T-cell (primary cell): ENCODE data around the gene COTL1. TPM values are rescaled to one million over a fixed set of nuclear protein-coding genes. Genes with fewer than 3 reads are reported as not detected.

Experiments
- ATAC-seq, 4 experiments: fragments of 200-7000 bp in 3 of 4; fragments of 150-1000 bp in 1 of 4; cut with Tn5 transposase; replicated peaks in 1 of 4; 1 replicate in 3 of 4; 2 replicates in 1 of 4; pipeline ENCODE4 v1.10.0; 2021; ENCODE audit warnings: moderate library complexity in 3 of 4, mild to moderate bottlenecking in 2 of 4, moderate number of reproducible peaks in 1 of 4
- CTCF ChIA-PET, 2 donors: fragments of 300-600 bp; sonication (Branson Sonifier 250); formaldehyde crosslinking; loops; one replicate each; lab custom pipeline; 2022; ENCODE audit warnings: antibody characterized with exemption in 2 of 2; lab: Charles Lee
- POLR2A ChIA-PET, 2 donors: fragments of 300-600 bp; sonication (Branson Sonifier 250); formaldehyde crosslinking; loops; one replicate each; lab custom pipeline; 2022; ENCODE audit warnings: antibody characterized with exemption in 2 of 2; lab: Charles Lee
- DNase-seq, 35 experiments: peaks; one replicate each; pipeline versions ENCODE4 v3.0.0 to v3.0.0-alpha.2; 2013 to 2023
- H3K27ac ChIP-seq: one replicate; pipeline ENCODE4 v1.5.1; 2013; ENCODE audit warnings: low read length
- H3K27me3 ChIP-seq, 2 experiments: replicated peaks in 1 of 2; 1 replicate in 1 of 2; 2 replicates in 1 of 2; pipeline versions ENCODE4 v1.6.1 to v1.7.0; 2013; ENCODE audit warnings: low read length in 1 of 2, mixed read lengths in 1 of 2; ENCODE audit not compliant: control insufficient read depth in 2 of 2, insufficient read depth in 2 of 2; ENCODE audit errors: extremely low read depth in 1 of 2
- H3K36me3 ChIP-seq, 2 donors: 1 replicate in 1 of 2; 2 replicates in 1 of 2; pipeline versions ENCODE4 v1.6.1 to v1.7.0; 2013; ENCODE audit warnings: low read length in 1 of 2; ENCODE audit not compliant: control insufficient read depth in 2 of 2, insufficient read depth in 1 of 2; ENCODE audit errors: extremely low read depth in 1 of 2
- H3K4me1 ChIP-seq, 2 experiments: 1 replicate in 1 of 2; 2 replicates in 1 of 2; pipeline versions ENCODE4 v1.6.1 to v1.7.0; 2013; ENCODE audit warnings: low read length in 2 of 2, mixed read lengths in 1 of 2; ENCODE audit not compliant: insufficient read depth in 2 of 2, control insufficient read depth in 1 of 2; ENCODE audit errors: extremely low read depth in 1 of 2
- H3K4me3 ChIP-seq, 2 donors: 1 replicate in 1 of 2; 2 replicates in 1 of 2; pipeline versions ENCODE4 v1.5.1 to v1.7.0; 2013; ENCODE audit warnings: mild to moderate bottlenecking in 2 of 2, low read length in 1 of 2, moderate library complexity in 1 of 2; ENCODE audit not compliant: control insufficient read depth in 1 of 2; ENCODE audit errors: extremely low read depth in 1 of 2
- H3K9me3 ChIP-seq: 2 replicates; pipeline ENCODE4 v1.7.0; 2013
- H3K27ac Mint-ChIP-seq, 2 donors: one replicate each; pipeline ENCODE4 v1.8.0; 2020 to 2021; ENCODE audit warnings: mild to moderate bottlenecking in 2 of 2, mixed read lengths in 2 of 2
- H3K27me3 Mint-ChIP-seq, 2 donors: one replicate each; pipeline ENCODE4 v1.8.0; 2021 to 2022; ENCODE audit warnings: mixed read lengths in 2 of 2
- H3K36me3 Mint-ChIP-seq: one replicate; pipeline ENCODE4 v1.8.0; 2021; ENCODE audit warnings: mixed read lengths
- H3K4me1 Mint-ChIP-seq, 3 donors: one replicate each; pipeline ENCODE4 v1.8.0; 2020 to 2022; ENCODE audit warnings: mixed read lengths in 3 of 3, mild to moderate bottlenecking in 1 of 3
- H3K4me3 Mint-ChIP-seq, 3 donors: one replicate each; pipeline ENCODE4 v1.8.0; 2020 to 2022; ENCODE audit warnings: mild to moderate bottlenecking in 3 of 3, mixed read lengths in 3 of 3, moderate library complexity in 3 of 3
- H3K9me3 Mint-ChIP-seq, 3 donors: one replicate each; pipeline ENCODE4 v1.8.0; 2020 to 2022; ENCODE audit warnings: mixed read lengths in 3 of 3
- WGBS: methylation state at CpG from one replicate; pipeline ENCODE4 v1.1.5; 2013; ENCODE audit warnings: missing lambda C conversion rate; ENCODE audit not compliant: insufficient coverage; 5-methylcytosine and 5-hydroxymethylcytosine counted together
- total RNA-seq, 35 experiments: library from RNA in 6 of 35; stranded (reverse) in 6 of 35; fragments of 120-200 nt in 1 of 35; gene quantifications; one replicate each; pipeline versions ENCODE4 v1.2.1 to v1.2.4 and lab custom pipeline; 2013 to 2026

Gene COTL1
- total RNA-seq, 5 donors from 2014 or later (not counting 1 experiment from before 2014, with no cell fraction given), result 205 to 265 (median 221) TPM

- 88% methylated on average over 5 of the region's 7 CpGs for WGBS
- Mint-ChIP-seq H3K27me3 (no peaks in the 10 kb centered on the region), H3K4me3 (no peak overlapping the region), H3K9me3 (peaks cover 0 to 2% (median 0%) of the 10 kb centered on the region in 3 donors), H3K4me1 (peaks cover 55 to 61% (median 57%) of the 10 kb centered on the region in 3 donors), H3K27ac (peak overlapping the region; percentile 46 to 85), H3K36me3 (peaks cover 20% of the 10 kb centered on the region)
- Histone ChIP-seq H3K4me3 (no peak overlapping the region), H3K9me3 (no peaks in the 10 kb centered on the region), H3K27ac (no peak overlapping the region), H3K4me1 (peaks cover 2 to 70% of the 10 kb centered on the region in 2 experiments), H3K27me3 (no peaks in the 10 kb centered on the region), H3K36me3 (peaks cover 13 to 43% of the 10 kb centered on the region in 2 donors)
- ChIA-PET POLR2A (no interaction called here), CTCF (no interaction called here)
- ATAC-seq (no peak), DNase-seq (no peak)
Measured at GRCh38 chr16:84575914-84576313, 42.0 kb downstream of the COTL1 start.

DNA sequence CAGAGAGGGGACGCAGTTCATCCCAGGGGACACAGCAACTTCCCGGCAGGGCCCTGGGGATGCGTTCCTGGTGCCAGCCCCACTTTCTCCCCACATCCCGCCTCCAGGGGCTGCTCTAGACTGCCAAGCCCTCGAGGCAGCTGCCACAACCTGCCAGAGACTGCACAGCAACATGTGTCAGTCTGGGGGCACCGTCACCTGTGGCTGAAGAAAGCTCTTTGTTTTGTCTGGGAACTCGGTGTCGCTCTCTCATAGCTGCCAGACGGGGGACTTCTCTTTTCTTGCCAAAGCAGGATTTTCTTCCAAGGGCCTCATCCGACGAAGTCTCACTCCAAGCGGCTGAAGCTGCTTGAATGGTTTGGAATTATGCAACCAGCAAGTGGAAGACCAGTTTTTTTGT is 43.7 kb downstream of the COTL1 start:
- 88% methylated on average over 12 of the region's 12 CpGs for WGBS
- H3K27ac Mint-ChIP-seq, result no peak overlapping the region
- H3K4me3 Mint-ChIP-seq, result no peak overlapping the region
- H3K27me3 Mint-ChIP-seq, result no peaks in the 10 kb centered on the region
- peaks cover 34% of the 10 kb centered on the region for H3K36me3 Mint-ChIP-seq
- Histone ChIP-seq H3K9me3 (no peaks in the 10 kb centered on the region), H3K27me3 (no peaks in the 10 kb centered on the region), H3K4me1 (peaks cover 2 to 61% of the 10 kb centered on the region in 2 experiments), H3K36me3 (peaks cover 13 to 34% of the 10 kb centered on the region in 2 donors), H3K4me3 (no peak overlapping the region), H3K27ac (no peak overlapping the region)
- peaks cover 47 to 62% (median 50%) of the 10 kb centered on the region in 3 donors for H3K4me1 Mint-ChIP-seq
- no peak for DNase-seq
- peaks cover 5 to 9% (median 7%) of the 10 kb centered on the region in 3 donors for H3K9me3 Mint-ChIP-seq
- ATAC-seq, result no peak
- ChIA-PET POLR2A (no interaction called here), CTCF (no interaction called here)

DNA sequence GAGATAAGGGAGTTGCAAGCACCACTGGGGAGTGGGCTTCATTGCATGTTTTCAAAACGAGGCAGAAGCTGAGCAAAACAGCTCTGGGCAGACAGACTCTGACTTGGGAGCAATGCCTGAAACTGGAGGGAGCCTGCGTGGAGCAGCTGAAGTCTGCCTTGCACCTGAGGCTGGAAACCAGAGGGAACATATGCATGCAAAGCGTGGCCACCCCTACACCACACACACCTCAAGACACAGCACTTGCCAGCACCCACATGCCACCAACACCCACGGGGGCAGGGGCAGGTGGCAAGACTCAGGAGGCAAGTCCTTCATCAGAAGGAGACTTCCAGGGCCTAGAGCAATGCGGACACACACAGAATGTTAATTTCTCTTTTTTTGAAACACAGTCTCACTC is 45.8 kb downstream of the COTL1 start:
- peaks cover 39 to 54% (median 39%) of the 10 kb centered on the region in 3 donors for H3K4me1 Mint-ChIP-seq
- 53% methylated on average over 5 of the region's 5 CpGs for WGBS

DNA sequence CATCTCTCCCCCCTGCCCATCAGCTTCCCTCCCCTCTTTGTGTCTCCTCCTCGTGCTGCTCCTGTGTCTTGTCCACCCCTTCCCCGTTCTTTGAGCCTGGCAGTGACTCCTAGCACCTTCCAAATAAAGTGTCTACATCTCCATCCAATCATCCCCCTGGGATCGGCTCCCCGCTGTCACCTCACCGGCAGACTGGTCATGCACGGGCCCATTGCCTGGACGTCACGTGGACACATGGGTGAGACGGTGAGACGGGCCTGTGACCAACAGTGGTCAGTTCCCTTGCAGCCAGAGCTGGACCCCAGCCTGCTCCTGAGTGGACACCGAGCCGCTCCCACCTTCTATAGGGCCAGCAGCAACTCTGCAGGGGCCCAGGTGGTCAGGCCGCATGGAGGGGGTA is 46.4 kb downstream of the COTL1 start:
- Mint-ChIP-seq H3K27me3 (no peaks in the 10 kb centered on the region), H3K36me3 (peaks cover 51% of the 10 kb centered on the region), H3K27ac (peak overlapping the region in 1 of 2 donors; percentile 36), H3K4me1 (peaks cover 33 to 48% (median 35%) of the 10 kb centered on the region in 3 donors), H3K9me3 (peaks cover 5 to 9% (median 7%) of the 10 kb centered on the region in 3 donors), H3K4me3 (no peak overlapping the region)
- Histone ChIP-seq H3K4me1 (peaks cover 0 to 50% of the 10 kb centered on the region in 2 experiments), H3K4me3 (no peak overlapping the region), H3K9me3 (no peaks in the 10 kb centered on the region), H3K27ac (no peak overlapping the region), H3K27me3 (no peaks in the 10 kb centered on the region), H3K36me3 (peaks cover 18 to 45% of the 10 kb centered on the region in 2 donors)
- 98% methylated on average over 13 of the region's 13 CpGs for WGBS
- ATAC-seq (no peak), DNase-seq (no peak)
- POLR2A ChIA-PET, result no interaction called here
- CTCF ChIA-PET, result no interaction called here

More for the DNA sequence above, 45.8 kb downstream of the COTL1 start:
- Histone ChIP-seq H3K27ac (no peak overlapping the region), H3K4me3 (no peak overlapping the region), H3K27me3 (no peaks in the 10 kb centered on the region), H3K9me3 (no peaks in the 10 kb centered on the region), H3K36me3 (peaks cover 13 to 41% of the 10 kb centered on the region in 2 donors), H3K4me1 (peaks cover 0 to 56% of the 10 kb centered on the region in 2 experiments)
- H3K36me3 Mint-ChIP-seq, result peaks cover 46% of the 10 kb centered on the region
- DNase-seq (peak in 1 of 35 experiments; percentile 26), ATAC-seq (no peak)
- POLR2A ChIA-PET, result interaction anchor here in 1 of 2 donors (0.7 kb wide), 1 partner anchor 22 kb away, joined by 3 read pairs; no protein-coding TSS in a partner anchor
- peak overlapping the region in 1 of 2 donors; percentile 44 for H3K27ac Mint-ChIP-seq
- no peak overlapping the region for H3K4me3 Mint-ChIP-seq
- CTCF ChIA-PET, result no interaction called here
- H3K9me3 Mint-ChIP-seq, result peaks cover 5 to 9% (median 7%) of the 10 kb centered on the region in 3 donors
- H3K27me3 Mint-ChIP-seq, result no peaks in the 10 kb centered on the region

GRCh38 chr16:84570739-84571403 is 47.0 kb downstream of the COTL1 start:
- POLR2A ChIA-PET, result interaction anchor here in 1 of 2 donors (0.6 kb wide), 1 partner anchor 27 kb away, joined by 4 read pairs; no protein-coding TSS in a partner anchor
- H3K4me3 Mint-ChIP-seq, result no peak overlapping the region
- H3K4me3 ChIP-seq, result no peak overlapping the region
- H3K27me3 ChIP-seq, result no peaks in the 10 kb centered on the region
- ATAC-seq (no peak), DNase-seq (no peak)
- peaks cover 27 to 42% (median 36%) of the 10 kb centered on the region in 3 donors for H3K4me1 Mint-ChIP-seq
- H3K36me3 ChIP-seq, result peaks cover 18 to 47% of the 10 kb centered on the region in 2 donors
- H3K27me3 Mint-ChIP-seq, result no peaks in the 10 kb centered on the region
- peak overlapping the region; percentile 6 to 8 for H3K27ac Mint-ChIP-seq
- CTCF ChIA-PET, result no interaction called here
- WGBS, result 96% methylated on average over 13 of the region's 14 CpGs
- peaks cover 5 to 9% (median 7%) of the 10 kb centered on the region in 3 donors for H3K9me3 Mint-ChIP-seq
- H3K4me1 ChIP-seq, result peaks cover 0 to 46% of the 10 kb centered on the region in 2 experiments
- H3K27ac ChIP-seq, result no peak overlapping the region
- H3K9me3 ChIP-seq, result no peaks in the 10 kb centered on the region
- peaks cover 57% of the 10 kb centered on the region for H3K36me3 Mint-ChIP-seq

DNA sequence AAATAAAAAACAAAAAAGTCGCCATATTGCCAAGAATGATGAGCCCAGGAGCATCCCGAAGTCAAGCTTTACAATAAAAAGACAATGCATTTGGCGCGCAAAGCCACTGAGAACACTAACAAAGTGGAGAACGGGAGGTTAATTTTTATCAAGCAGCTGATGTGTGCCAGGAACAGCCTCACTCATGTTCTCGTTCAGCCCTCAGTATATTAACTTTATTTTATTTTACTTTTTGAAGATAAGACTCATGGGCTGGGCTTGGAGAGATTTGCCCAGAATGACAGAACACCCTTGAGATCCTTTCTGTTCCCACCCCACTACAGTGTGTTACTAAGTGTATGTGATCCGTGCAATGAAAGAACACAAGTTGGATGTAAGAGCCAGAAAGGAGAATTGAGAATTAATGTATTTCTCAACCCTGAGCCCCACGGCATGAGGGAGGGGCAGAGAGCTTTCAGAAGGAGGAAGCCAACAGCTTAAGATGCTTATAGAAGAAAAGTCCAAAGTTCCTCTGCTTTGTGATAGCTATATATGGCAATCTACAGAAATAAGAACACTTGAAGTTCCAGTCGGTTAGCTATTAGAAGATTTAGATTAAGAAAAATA is 48.4 kb downstream of the COTL1 start:
- Mint-ChIP-seq H3K27me3 (no peaks in the 10 kb centered on the region), H3K4me3 (no peak overlapping the region), H3K4me1 (peaks cover 24 to 39% (median 36%) of the 10 kb centered on the region in 3 donors), H3K36me3 (peaks cover 67% of the 10 kb centered on the region), H3K27ac (peak overlapping the region; percentile 53), H3K9me3 (peaks cover 5 to 9% (median 7%) of the 10 kb centered on the region in 3 donors)
- H3K36me3 ChIP-seq, result peaks cover 19 to 53% of the 10 kb centered on the region in 2 donors
- H3K4me3 ChIP-seq, result no peak overlapping the region
- CTCF ChIA-PET, result no interaction called here
- H3K4me1 ChIP-seq, result peaks cover 0 to 41% of the 10 kb centered on the region in 2 experiments
- DNase-seq, result no peak
- WGBS, result 100% methylated on average over 1 of the region's 9 CpGs
- POLR2A ChIA-PET, result no interaction called here
- no peak overlapping the region for H3K27ac ChIP-seq
- no peaks in the 10 kb centered on the region for H3K9me3 ChIP-seq
- no peaks in the 10 kb centered on the region for H3K27me3 ChIP-seq
- ATAC-seq, result no peak
